Measurements from ENCODE around the gene CD79B. TPM values are rescaled to one million over a fixed set of nuclear protein-coding genes. Genes with fewer than 3 reads are reported as not detected.

CD79B gene
- not detected in 2 replicates for total RNA-seq

GRCh38 chr17:63931981-63932561 lies at the start of gene CD79B:
CD79B (minus strand) TSS chr17:63932331; CDS start chr17:63932261, 70 bp downstream.

DNA sequence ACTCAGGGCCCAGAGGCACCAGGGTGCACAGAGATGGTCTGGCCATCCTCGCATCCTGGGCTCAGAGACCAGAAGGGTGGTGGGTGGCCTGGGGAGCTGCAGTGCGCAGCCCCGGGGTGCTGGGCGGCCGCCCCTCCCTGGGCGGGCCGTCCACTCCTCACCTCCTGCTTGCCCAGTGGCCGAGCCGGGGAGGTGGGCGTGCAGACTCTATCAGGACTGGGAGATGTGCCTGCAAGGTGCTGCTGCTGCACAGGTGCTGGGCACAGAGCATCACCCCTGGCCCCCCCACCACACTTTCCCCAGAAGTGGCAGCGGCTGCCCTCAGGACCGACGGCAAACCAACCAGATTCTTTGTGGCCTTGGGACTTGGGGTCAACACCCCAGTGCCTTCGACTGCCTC lies 40.7 kb upstream of the CD79B start, which contains the start of gene SCN4A:
TSS of gene SCN4A (minus strand) at position 123 of the 400 bp plus-strand sequence. CDS start at position 46, 77 bp downstream.

GRCh38 chr17:63918789-63919305 lies 13.3 kb downstream of the CD79B start, which contains the start of gene GH1:
GH1 (minus strand) TSS chr17:63918839; CDS start chr17:63918776, 63 bp downstream.

DNA sequence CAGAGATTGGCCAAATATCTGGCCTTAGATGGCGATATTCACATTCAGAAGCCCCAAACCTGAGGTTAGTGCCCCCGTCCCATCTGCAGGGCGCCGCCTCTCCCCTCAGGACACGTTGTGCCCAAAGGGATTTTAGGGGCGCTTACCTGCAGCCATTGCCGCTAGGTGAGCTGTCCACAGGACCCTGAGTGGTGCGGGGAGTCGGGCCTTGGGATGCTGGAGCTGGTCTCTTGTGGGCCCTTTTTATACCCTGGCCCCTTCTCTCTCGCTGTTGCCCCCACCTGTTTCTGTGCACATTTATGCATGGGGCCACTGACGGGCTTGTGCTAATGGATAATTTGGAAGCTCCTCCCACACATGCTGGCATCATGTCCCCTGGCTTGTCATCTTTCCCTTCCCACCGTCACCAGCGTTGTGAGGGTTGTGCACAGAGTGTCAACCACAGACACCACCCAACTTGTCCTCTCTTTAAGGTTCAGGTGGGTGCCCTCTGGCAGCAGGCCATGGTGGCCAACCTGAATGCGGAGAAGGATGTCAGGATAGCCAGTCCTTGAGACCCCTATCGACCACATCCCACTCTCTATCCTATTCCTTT lies 21.0 kb downstream of the CD79B start, which contains the start of gene CSHL1:
TSS of gene CSHL1 (minus strand) at position 218 of the 595 bp plus-strand sequence. CDS start at position 156, 62 bp downstream.

GRCh38 chr17:63896524-63897354 lies 35.4 kb downstream of the CD79B start, which contains the start of gene CSH1:
CSH1 (minus strand) TSS chr17:63896574; CDS start chr17:63896511, 63 bp downstream.

GRCh38 chr17:63881935-63882601 lies 50.1 kb downstream of the CD79B start, which contains the start of gene GH2:
GH2 (minus strand) TSS chr17:63881944; CDS start chr17:63881801, 143 bp downstream.

Other genes with a start within 250 kb of the CD79B start
- gene LIMD2, start 232.2 kb downstream of the CD79B start, total RNA-seq: 5.5 and 8.0 TPM in 2 replicates
- 22.5 and 32.9 TPM in 2 replicates for gene STRADA, start 190.5 kb downstream of the CD79B start, total RNA-seq
- gene CCDC47, start 158.7 kb downstream of the CD79B start, total RNA-seq: 25.5 and 31.1 TPM in 2 replicates
- gene DDX42, start 158.2 kb downstream of the CD79B start, total RNA-seq: 35.5 and 39.2 TPM in 2 replicates
- gene PSMC5, start 104.9 kb downstream of the CD79B start, total RNA-seq: 61.3 and 66.9 TPM in 2 replicates
- 43.4 and 70.3 TPM in 2 replicates for gene FTSJ3, start 104.7 kb downstream of the CD79B start, total RNA-seq
- gene SMARCD2, start 89.6 kb downstream of the CD79B start, total RNA-seq: 112 and 129 TPM in 2 replicates
- gene CSH2, start 58.7 kb downstream of the CD79B start, total RNA-seq: not detected in 2 replicates
- not detected in 2 replicates for gene GH2, start 50.4 kb downstream of the CD79B start, total RNA-seq
- gene CSH1, start 35.8 kb downstream of the CD79B start, total RNA-seq: not detected in 2 replicates
- gene CSHL1, start 21.1 kb downstream of the CD79B start, total RNA-seq: not detected in 2 replicates
- not detected in 2 replicates for gene GH1, start 13.5 kb downstream of the CD79B start, total RNA-seq
- 6.4 TPM in 1 of 2 replicates, not detected in the other for gene SCN4A, start 40.6 kb upstream of the CD79B start, total RNA-seq
- under 0.01 TPM in 1 of 2 replicates, not detected in the other for gene PRR29, start 66.0 kb upstream of the CD79B start, total RNA-seq
- 0.18 TPM in 1 of 2 replicates, not detected in the other for gene ICAM2, start 88.3 kb upstream of the CD79B start, total RNA-seq
- gene ERN1, start 197.8 kb upstream of the CD79B start, total RNA-seq: 8.1 and 10.3 TPM in 2 replicates